Esophagus squamous epithelium (tissue), 4 donors: Measurements from ENCODE around the gene LPP.

Experiments used
- CTCF ChIP-seq, 6 experiments: fragments of 450-650 bp in 4 of 6; fragments of 200-600 bp in 2 of 6; sonication (generic) in 2 of 6; IDR thresholded peaks; one replicate each; pipeline ENCODE4 v1.5.1; 2016 to 2019; ENCODE audit warnings: antibody characterized with exemption in 6 of 6, mild to moderate bottlenecking in 4 of 6, moderate library complexity in 4 of 6
- POLR2A ChIP-seq, 4 donors: fragments of 450-650 bp; IDR thresholded peaks; one replicate each; pipeline ENCODE4 v1.6.1; 2017; ENCODE audit warnings: antibody characterized with exemption in 4 of 4, mild to moderate bottlenecking in 4 of 4, moderate library complexity in 3 of 4

GRCh38 chr3:188244395-188244861 lies 90.5 kb downstream of the LPP start:
- TF ChIP-seq CTCF (IDR thresholded peaks at IDR 0.05) = no peak
- no peak for TF ChIP-seq POLR2A (IDR thresholded peaks at IDR 0.05)
